Stimulated activated naive CD4-positive, alpha-beta T cell treated with Interleukin-2 at 50 U/mL for 16 hours (primary cell): Measurements from ENCODE around the gene HAVCR2.

Experiments used
- DNase-seq: peaks from one replicate; lab custom pipeline; 2025; lab: John Stamatoyannopoulos, UW

HAVCR2 gene

GRCh38 chr5:157045601-157046000, 63.2 kb downstream of the HAVCR2 start:
- no peak for DNase-seq

DNA sequence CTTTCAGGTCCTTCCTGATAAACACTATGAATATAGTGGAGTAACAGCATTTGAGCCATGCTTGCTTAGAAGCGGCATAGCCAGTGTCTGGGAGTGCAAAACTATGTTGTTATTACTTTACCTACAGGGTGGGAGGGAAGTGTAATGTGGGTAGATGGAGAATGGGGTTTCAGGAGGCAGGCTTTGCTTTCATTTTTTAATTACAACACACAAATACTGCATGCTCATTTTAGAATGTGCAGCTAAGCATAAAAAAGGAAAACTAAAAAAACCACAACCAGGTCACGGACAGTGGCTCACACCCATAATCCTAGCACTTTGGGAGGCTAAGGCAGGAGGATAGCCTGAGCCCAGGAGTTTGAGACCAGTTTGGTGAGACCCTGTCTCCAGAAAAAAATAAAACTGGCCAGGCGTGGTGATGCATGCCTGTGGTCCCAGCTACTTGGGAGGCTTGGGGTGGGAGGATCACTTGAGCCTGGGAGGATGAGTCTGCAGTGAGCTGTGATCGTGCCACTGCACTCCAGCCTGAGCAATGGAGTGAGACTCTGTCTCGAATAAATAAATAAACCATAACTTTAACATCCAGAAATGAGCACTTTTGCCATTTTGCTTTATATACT, 70.2 kb downstream of the HAVCR2 start:
- no peak for DNase-seq
